ENCODE measurements around the gene FOS. TPM values are rescaled to one million over a fixed set of nuclear protein-coding genes. Genes with fewer than 3 reads are reported as not detected.
A peak's percentile ranks its signal among the peaks of the same experiment; 100 is the strongest.

Gene FOS
- total and polyA plus RNA-seq, 5 donors from 2014 or later: 56.8 to 1,673 (median 119) TPM

- H3K27me3 Mint-ChIP-seq: peaks cover 11% of the 10 kb centered on the region
- peaks cover 10 to 48% (median 24%) of the 10 kb centered on the region in 4 donors for H3K4me1 Mint-ChIP-seq
- no peaks in the 10 kb centered on the region for H3K36me3 Mint-ChIP-seq
- H3K27me3 ChIP-seq (ENCODE audit: control insufficient read depth, insufficient read depth, low read length): no peaks in the 10 kb centered on the region
- H3K27ac Mint-ChIP-seq: peak overlapping the region in 2 of 3 donors; percentile 25 to 80
- H3K4me1 ChIP-seq (ENCODE audit: control insufficient read depth, insufficient read depth, low read length, poor library complexity, severe bottlenecking): peaks cover 29% of the 10 kb centered on the region
- no peak overlapping the region for H3K4me3 Mint-ChIP-seq
- ATAC-seq (ENCODE audit: low read depth in 2 of 2) (no peak), DNase-seq (no peak)
- no peak overlapping the region for H3K4me3 ChIP-seq (ENCODE audit: low read depth, low read length)
- no peak overlapping the region for H3K27ac ChIP-seq (ENCODE audit: insufficient read depth, low read length, poor library complexity, severe bottlenecking)
- H3K9me3 ChIP-seq (ENCODE audit: control insufficient read depth in 2 of 2, low read length in 2 of 2): no peaks in the 10 kb centered on the region
- H3K9me3 Mint-ChIP-seq: peaks cover 0 to 2% (median 0%) of the 10 kb centered on the region in 7 donors
- no peaks in the 10 kb centered on the region for H3K36me3 ChIP-seq (ENCODE audit: control insufficient read depth, insufficient read depth, low read length)
Observed at GRCh38 chr14:75254381-75254822, 24.2 kb upstream of the FOS start.

GRCh38 chr14:75254901-75255584, 23.6 kb upstream of the FOS start:
- Mint-ChIP-seq H3K27ac (peak overlapping the region in 2 of 3 donors; percentile 11 to 80), H3K9me3 (peaks cover 0 to 2% (median 0%) of the 10 kb centered on the region in 7 donors), H3K27me3 (peaks cover 11% of the 10 kb centered on the region), H3K4me3 (no peak overlapping the region), H3K36me3 (no peaks in the 10 kb centered on the region), H3K4me1 (peaks cover 8 to 48% (median 25%) of the 10 kb centered on the region in 4 donors)
- ATAC-seq (ENCODE audit: low read depth in 2 of 2): no peak
- peaks cover 29% of the 10 kb centered on the region for H3K4me1 ChIP-seq (ENCODE audit: control insufficient read depth, insufficient read depth, low read length, poor library complexity, severe bottlenecking)
- no peak overlapping the region for H3K4me3 ChIP-seq (ENCODE audit: low read depth, low read length)
- H3K9me3 ChIP-seq (ENCODE audit: control insufficient read depth in 2 of 2, low read length in 2 of 2): no peaks in the 10 kb centered on the region
- no peak for DNase-seq
- no peaks in the 10 kb centered on the region for H3K27me3 ChIP-seq (ENCODE audit: control insufficient read depth, insufficient read depth, low read length)
- no peaks in the 10 kb centered on the region for H3K36me3 ChIP-seq (ENCODE audit: control insufficient read depth, insufficient read depth, low read length)
- H3K27ac ChIP-seq (ENCODE audit: insufficient read depth, low read length, poor library complexity, severe bottlenecking): no peak overlapping the region

GRCh38 chr14:75258079-75258802, 20.4 kb upstream of the FOS start:
- H3K27me3 ChIP-seq (ENCODE audit: control insufficient read depth, insufficient read depth, low read length): no peaks in the 10 kb centered on the region
- Mint-ChIP-seq H3K4me3 (peak overlapping the region; percentile 83 to 93 (median 90)), H3K27me3 (peaks cover 11% of the 10 kb centered on the region), H3K36me3 (no peaks in the 10 kb centered on the region), H3K9me3 (peaks cover 0 to 2% (median 0%) of the 10 kb centered on the region in 7 donors), H3K4me1 (peaks cover 11 to 38% (median 29%) of the 10 kb centered on the region in 4 donors), H3K27ac (peak overlapping the region; percentile 100)
- DNase-seq (no peak), ATAC-seq (ENCODE audit: low read depth in 2 of 2) (no peak)
- H3K9me3 ChIP-seq (ENCODE audit: control insufficient read depth in 2 of 2, low read length in 2 of 2): no peaks in the 10 kb centered on the region
- H3K27ac ChIP-seq (ENCODE audit: insufficient read depth, low read length, poor library complexity, severe bottlenecking): peak overlapping the region; percentile 96
- peaks cover 16% of the 10 kb centered on the region for H3K4me1 ChIP-seq (ENCODE audit: control insufficient read depth, insufficient read depth, low read length, poor library complexity, severe bottlenecking)
- H3K4me3 ChIP-seq (ENCODE audit: low read depth, low read length): peak overlapping the region; percentile 64
- H3K36me3 ChIP-seq (ENCODE audit: control insufficient read depth, insufficient read depth, low read length): no peaks in the 10 kb centered on the region

DNA sequence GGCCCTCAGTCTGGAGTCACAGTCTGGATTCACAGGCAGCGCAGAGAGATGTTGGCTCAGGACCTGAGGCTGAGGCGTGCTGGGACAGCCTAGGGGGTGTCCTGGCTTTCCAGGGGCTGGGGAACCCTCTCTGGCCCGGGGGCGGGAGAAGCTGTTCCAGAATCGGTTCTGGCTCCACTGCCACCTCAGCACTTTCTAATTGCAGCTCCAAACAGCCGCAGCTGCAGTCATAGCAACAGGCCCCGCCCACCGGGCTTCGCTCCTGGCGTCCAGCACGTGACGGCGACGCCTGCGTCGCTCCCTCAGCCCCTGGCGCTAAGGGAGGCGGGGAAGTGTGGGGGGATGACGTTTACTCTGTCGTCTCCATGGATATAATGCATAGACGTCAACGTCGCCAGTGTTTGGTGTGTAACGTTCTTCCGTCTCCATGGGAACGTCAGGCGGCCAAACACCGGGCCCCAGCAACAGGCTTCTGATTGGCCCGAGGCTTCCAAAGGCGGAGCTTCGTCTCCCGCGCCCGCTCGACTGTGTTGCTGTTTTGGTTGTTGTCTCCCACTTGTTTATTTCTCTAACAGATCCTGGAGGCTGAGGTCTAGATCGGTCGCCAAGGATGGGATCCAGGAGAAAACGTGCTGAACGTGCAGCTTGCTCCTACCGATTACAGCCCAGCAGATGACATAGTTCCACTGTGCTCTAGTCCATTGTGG, 19.7 kb upstream of the FOS start:
- Histone ChIP-seq H3K9me3 (ENCODE audit: control insufficient read depth in 2 of 2, low read length in 2 of 2) (no peaks in the 10 kb centered on the region), H3K27ac (ENCODE audit: insufficient read depth, low read length, poor library complexity, severe bottlenecking) (peak overlapping the region; percentile 96), H3K4me1 (ENCODE audit: control insufficient read depth, insufficient read depth, low read length, poor library complexity, severe bottlenecking) (peaks cover 16% of the 10 kb centered on the region), H3K4me3 (ENCODE audit: low read depth, low read length) (peak overlapping the region; percentile 86), H3K27me3 (ENCODE audit: control insufficient read depth, insufficient read depth, low read length) (no peaks in the 10 kb centered on the region), H3K36me3 (ENCODE audit: control insufficient read depth, insufficient read depth, low read length) (no peaks in the 10 kb centered on the region)
- Mint-ChIP-seq H3K27ac (peak overlapping the region; percentile 100), H3K4me3 (peak overlapping the region; percentile 83 to 93 (median 90)), H3K27me3 (peaks cover 11% of the 10 kb centered on the region), H3K36me3 (no peaks in the 10 kb centered on the region), H3K9me3 (peaks cover 0 to 2% (median 0%) of the 10 kb centered on the region in 7 donors), H3K4me1 (peaks cover 15 to 37% (median 29%) of the 10 kb centered on the region in 4 donors)
- ATAC-seq (ENCODE audit: low read depth in 2 of 2) (peak; percentile 97 to 98), DNase-seq (peak; percentile 99 to 100 (median 99))

- no peak for ATAC-seq (ENCODE audit: low read depth in 2 of 2)
Observed at GRCh38 chr14:75259510-75259855, 19.1 kb upstream of the FOS start.

GRCh38 chr14:75260025-75260763, 18.4 kb upstream of the FOS start:
- H3K27ac ChIP-seq (ENCODE audit: insufficient read depth, low read length, poor library complexity, severe bottlenecking): peak overlapping the region; percentile 96
- H3K4me1 Mint-ChIP-seq: peaks cover 15 to 35% (median 27%) of the 10 kb centered on the region in 4 donors
- H3K36me3 Mint-ChIP-seq: no peaks in the 10 kb centered on the region
- H3K4me3 ChIP-seq (ENCODE audit: low read depth, low read length): peak overlapping the region; percentile 86
- no peaks in the 10 kb centered on the region for H3K27me3 ChIP-seq (ENCODE audit: control insufficient read depth, insufficient read depth, low read length)
- peak in 1 of 3 donors; percentile 32 for DNase-seq
- peaks cover 16% of the 10 kb centered on the region for H3K4me1 ChIP-seq (ENCODE audit: control insufficient read depth, insufficient read depth, low read length, poor library complexity, severe bottlenecking)
- H3K27ac Mint-ChIP-seq: peak overlapping the region; percentile 100
- peaks cover 0 to 2% (median 0%) of the 10 kb centered on the region in 7 donors for H3K9me3 Mint-ChIP-seq
- H3K27me3 Mint-ChIP-seq: peaks cover 6% of the 10 kb centered on the region
- H3K9me3 ChIP-seq (ENCODE audit: control insufficient read depth in 2 of 2, low read length in 2 of 2): no peaks in the 10 kb centered on the region
- H3K36me3 ChIP-seq (ENCODE audit: control insufficient read depth, insufficient read depth, low read length): no peaks in the 10 kb centered on the region
- peak overlapping the region; percentile 83 to 93 (median 90) for H3K4me3 Mint-ChIP-seq
- no peak for ATAC-seq (ENCODE audit: low read depth in 2 of 2)

More at GRCh38 chr14:75259510-75259855, 19.1 kb upstream of the FOS start:
- H3K4me1 Mint-ChIP-seq: peaks cover 15 to 35% (median 28%) of the 10 kb centered on the region in 4 donors
- peak overlapping the region; percentile 96 for H3K27ac ChIP-seq (ENCODE audit: insufficient read depth, low read length, poor library complexity, severe bottlenecking)
- no peaks in the 10 kb centered on the region for H3K9me3 ChIP-seq (ENCODE audit: control insufficient read depth in 2 of 2, low read length in 2 of 2)
- peaks cover 16% of the 10 kb centered on the region for H3K4me1 ChIP-seq (ENCODE audit: control insufficient read depth, insufficient read depth, low read length, poor library complexity, severe bottlenecking)
- H3K27me3 ChIP-seq (ENCODE audit: control insufficient read depth, insufficient read depth, low read length): no peaks in the 10 kb centered on the region
- H3K9me3 Mint-ChIP-seq: peaks cover 0 to 2% (median 0%) of the 10 kb centered on the region in 7 donors
- peak overlapping the region; percentile 100 for H3K27ac Mint-ChIP-seq
- peak overlapping the region; percentile 86 for H3K4me3 ChIP-seq (ENCODE audit: low read depth, low read length)
- peak overlapping the region; percentile 83 to 93 (median 90) for H3K4me3 Mint-ChIP-seq
- DNase-seq: no peak
- H3K36me3 ChIP-seq (ENCODE audit: control insufficient read depth, insufficient read depth, low read length): no peaks in the 10 kb centered on the region
- H3K27me3 Mint-ChIP-seq: peaks cover 11% of the 10 kb centered on the region
- H3K36me3 Mint-ChIP-seq: no peaks in the 10 kb centered on the region

DNA sequence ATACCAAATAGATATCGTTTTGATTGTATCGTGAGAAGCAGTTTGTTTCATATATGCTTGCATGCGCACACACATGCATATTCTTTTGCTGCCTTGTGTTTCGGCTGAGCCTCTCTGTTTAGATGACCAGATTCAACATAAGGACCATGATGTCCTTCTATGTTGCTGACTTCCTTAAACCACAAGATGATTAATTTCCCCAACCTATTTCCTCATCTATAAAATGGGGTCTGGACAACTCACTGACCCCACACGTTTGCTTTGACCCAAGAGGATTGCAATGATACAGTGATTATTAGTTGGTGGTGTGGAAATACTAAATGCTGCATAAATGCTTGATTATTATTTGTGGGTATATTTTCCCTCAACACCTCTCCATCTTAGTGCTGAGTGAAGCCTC, 16.8 kb upstream of the FOS start:
- Mint-ChIP-seq H3K4me1 (peaks cover 15 to 32% (median 24%) of the 10 kb centered on the region in 4 donors), H3K4me3 (peak overlapping the region in 1 of 4 donors; percentile 34), H3K27me3 (peaks cover 12% of the 10 kb centered on the region), H3K27ac (no peak overlapping the region), H3K36me3 (no peaks in the 10 kb centered on the region), H3K9me3 (peaks cover 0 to 2% (median 0%) of the 10 kb centered on the region in 7 donors)
- ATAC-seq (ENCODE audit: low read depth in 2 of 2): no peak
- Histone ChIP-seq H3K4me3 (ENCODE audit: low read depth, low read length) (no peak overlapping the region), H3K36me3 (ENCODE audit: control insufficient read depth, insufficient read depth, low read length) (no peaks in the 10 kb centered on the region), H3K27ac (ENCODE audit: insufficient read depth, low read length, poor library complexity, severe bottlenecking) (no peak overlapping the region), H3K4me1 (ENCODE audit: control insufficient read depth, insufficient read depth, low read length, poor library complexity, severe bottlenecking) (peaks cover 16% of the 10 kb centered on the region), H3K9me3 (ENCODE audit: control insufficient read depth in 2 of 2, low read length in 2 of 2) (no peaks in the 10 kb centered on the region), H3K27me3 (ENCODE audit: control insufficient read depth, insufficient read depth, low read length) (no peaks in the 10 kb centered on the region)
- DNase-seq: no peak
